NCI-H2081 treated with DMSO at 0.1 percent for 48 hours (cell line): ENCODE measurements around the gene SYNGR3.
"Not testable (repeated sequence)": the region's sequence is repeated elsewhere in the genome, so short reads cannot be mapped to it uniquely, and the experiment has no call there.

ENCODE experiments used
- DNase-seq: peaks from one replicate; lab custom pipeline; 2025; lab: John Stamatoyannopoulos, UW

Gene SYNGR3

GRCh38 chr16:2009164-2009711 lies 19.5 kb downstream of the SYNGR3 start:
- DNase-seq, result no peak

- no peak for DNase-seq
Measured at GRCh38 chr16:2009791-2010510, 20.2 kb downstream of the SYNGR3 start, which contains the start of gene ZNF598. ZNF598 (minus strand) TSS chr16:2009821.

- DNase-seq, result not testable (repeated sequence)
Measured at GRCh38 chr16:2011726-2012125, 22.0 kb downstream of the SYNGR3 start.

GRCh38 chr16:2013527-2013926 lies 23.8 kb downstream of the SYNGR3 start:
- DNase-seq, result no peak

- no peak for DNase-seq
Measured at GRCh38 chr16:2015117-2015946, 25.6 kb downstream of the SYNGR3 start.

GRCh38 chr16:2015947-2016208 lies 26.1 kb downstream of the SYNGR3 start:
- no peak for DNase-seq

GRCh38 chr16:2016407-2016922 lies 26.7 kb downstream of the SYNGR3 start:
- DNase-seq, result no peak

GRCh38 chr16:2019518-2019920 lies 29.7 kb downstream of the SYNGR3 start, which contains the start of gene NPW:
NPW (plus strand) TSS chr16:2019785.
- no peak for DNase-seq

- DNase-seq, result no peak
Measured at GRCh38 chr16:2019921-2020831, 30.4 kb downstream of the SYNGR3 start.

GRCh38 chr16:2022723-2023091 lies 32.9 kb downstream of the SYNGR3 start:
- no peak for DNase-seq

GRCh38 chr16:2023092-2024031 lies 33.6 kb downstream of the SYNGR3 start:
- DNase-seq, result no peak

GRCh38 chr16:2024032-2024420 lies 34.3 kb downstream of the SYNGR3 start:
- DNase-seq, result no peak

GRCh38 chr16:2025251-2025650 lies 35.5 kb downstream of the SYNGR3 start:
- DNase-seq, result no peak

- no peak for DNase-seq
Measured at GRCh38 chr16:2025878-2026460, 36.2 kb downstream of the SYNGR3 start.

- DNase-seq, result no peak
Measured at GRCh38 chr16:2026461-2027023, 36.8 kb downstream of the SYNGR3 start, which contains the start of gene NHERF2. NHERF2 (plus strand) TSS chr16:2026902; CDS start chr16:2027006, 104 bp downstream.

- no peak for DNase-seq
Measured at GRCh38 chr16:2027024-2028010, 37.5 kb downstream of the SYNGR3 start.

- DNase-seq, result no peak
Measured at GRCh38 chr16:2028146-2028545, 38.4 kb downstream of the SYNGR3 start.

GRCh38 chr16:2028620-2029220 lies 39.0 kb downstream of the SYNGR3 start:
- no peak for DNase-seq
